CD1c-positive myeloid dendritic cell (primary cell): ENCODE data around the gene LHB.
A peak's percentile ranks its signal among the peaks of the same experiment; 100 is the strongest.
"Not testable (repeated sequence)": the region's sequence is repeated elsewhere in the genome, so short reads cannot be mapped to it uniquely, and the experiment has no call there.

Experiments used
- DNase-seq: peaks from one replicate; pipeline ENCODE4 v3.0.0-alpha.2; 2016; ENCODE audit errors: extremely low spot score

The LHB gene

DNA sequence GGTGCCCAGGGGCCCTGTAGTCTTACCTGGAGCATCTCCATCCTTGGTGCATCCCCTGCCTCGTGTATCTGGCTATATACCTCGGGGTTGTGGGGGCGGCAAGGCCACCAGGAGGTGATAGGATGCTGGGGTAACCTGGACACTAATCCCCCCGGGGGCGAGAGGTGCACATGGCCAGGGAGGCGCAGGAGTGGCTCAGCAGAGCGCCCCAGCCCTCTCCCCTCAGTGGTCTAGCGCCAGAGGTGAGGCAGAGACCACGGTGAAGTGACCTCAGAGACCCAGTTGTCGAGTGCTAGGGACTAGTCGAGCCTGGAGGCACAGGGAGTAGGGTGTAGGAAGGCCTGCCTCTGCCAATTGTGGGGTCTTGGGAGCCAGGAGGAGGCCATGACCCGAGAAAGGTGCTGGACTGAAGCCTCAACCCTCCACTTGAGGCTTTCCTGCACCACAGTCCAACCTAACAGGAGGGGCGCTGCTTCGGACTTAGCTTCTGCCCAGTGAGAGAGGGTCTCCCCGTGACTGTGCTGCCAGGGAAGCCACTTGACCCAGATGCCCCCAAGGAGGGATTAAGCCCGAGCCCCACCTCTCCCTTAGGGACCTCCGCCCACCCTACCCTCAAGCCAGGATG is at the start of gene LHB:
Gene LHB (minus strand): TSS at position 51 of the 625 bp plus-strand sequence. CDS start 10 bp downstream, at position 41.
- DNase-seq: no peak

DNA sequence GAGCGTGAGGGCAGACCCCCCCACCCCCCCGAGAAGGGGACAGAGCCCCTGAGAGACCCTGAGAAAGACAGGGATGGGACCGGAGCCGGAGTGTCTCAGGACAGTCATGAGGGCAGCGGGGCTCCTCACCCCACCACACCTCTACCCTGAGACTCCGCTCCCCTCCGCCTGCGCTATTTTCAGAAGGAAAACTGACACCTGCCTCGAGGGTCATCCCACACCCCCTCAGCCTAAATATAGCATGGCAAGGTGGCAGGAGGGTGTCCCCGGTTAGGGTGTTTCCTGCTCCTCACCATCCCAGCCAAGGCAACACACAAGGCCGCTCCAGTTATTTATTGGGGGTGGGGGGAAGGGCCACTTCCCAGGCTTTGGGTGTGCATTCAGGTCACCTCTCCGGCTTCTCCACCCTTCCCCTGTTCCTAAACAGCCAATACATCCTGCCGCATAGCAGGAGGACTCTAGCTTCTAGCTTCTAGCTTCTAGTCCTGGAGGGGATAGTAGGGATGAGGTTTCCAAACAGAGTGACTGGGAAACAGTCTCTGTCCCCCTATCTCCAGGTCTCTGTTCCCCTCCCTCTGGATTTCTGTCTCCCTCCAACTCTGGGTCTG is 49.1 kb upstream of the LHB start:
- no peak for DNase-seq

DNA sequence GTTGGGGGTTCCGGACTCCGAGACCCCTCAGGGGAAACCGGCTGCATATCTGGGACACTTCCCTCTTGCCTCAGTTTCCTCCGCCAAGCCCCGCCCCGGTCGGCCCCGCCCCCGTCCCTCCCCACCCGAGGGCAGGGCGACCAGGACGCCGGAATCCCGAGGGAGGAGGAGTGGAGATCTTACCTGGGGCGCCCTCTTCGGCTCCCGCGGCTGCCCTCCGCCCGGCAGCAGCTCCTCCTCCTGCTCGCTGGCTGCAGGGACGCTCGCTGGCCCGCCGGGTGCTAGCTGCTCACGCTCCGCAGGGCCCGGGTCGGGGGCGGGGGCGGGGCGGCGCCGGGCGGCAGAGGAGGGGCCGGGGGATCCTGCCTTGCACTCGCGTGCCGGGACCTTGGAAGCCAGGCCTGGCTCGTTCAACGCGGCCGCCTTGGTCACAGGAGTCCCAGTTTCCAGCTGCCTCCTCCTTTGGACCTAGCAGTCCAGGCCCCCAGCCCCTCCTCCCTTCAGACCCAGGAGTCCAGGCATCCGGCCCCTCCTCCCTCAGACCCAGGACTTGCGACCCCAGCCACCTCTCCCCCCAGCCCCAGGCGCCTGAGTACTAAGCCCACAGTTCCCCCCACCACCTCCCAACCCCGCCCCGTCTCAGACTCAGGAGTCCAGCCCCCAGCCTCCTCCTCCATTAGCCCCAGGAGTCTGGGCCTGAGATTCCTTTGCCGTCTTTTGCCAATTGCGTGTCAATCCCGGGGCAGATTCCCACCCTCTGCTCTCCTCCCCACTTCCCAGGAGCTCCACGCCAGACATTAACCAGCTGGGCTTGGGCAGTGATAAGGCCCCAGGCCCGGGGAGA is 48.1 kb upstream of the LHB start, which contains the start of gene NTF4:
Gene NTF4 (minus strand): TSS at position 51 of the 844 bp plus-strand sequence. CDS start 2,821 bp downstream, outside the sequence.
- no peak for DNase-seq

DNA sequence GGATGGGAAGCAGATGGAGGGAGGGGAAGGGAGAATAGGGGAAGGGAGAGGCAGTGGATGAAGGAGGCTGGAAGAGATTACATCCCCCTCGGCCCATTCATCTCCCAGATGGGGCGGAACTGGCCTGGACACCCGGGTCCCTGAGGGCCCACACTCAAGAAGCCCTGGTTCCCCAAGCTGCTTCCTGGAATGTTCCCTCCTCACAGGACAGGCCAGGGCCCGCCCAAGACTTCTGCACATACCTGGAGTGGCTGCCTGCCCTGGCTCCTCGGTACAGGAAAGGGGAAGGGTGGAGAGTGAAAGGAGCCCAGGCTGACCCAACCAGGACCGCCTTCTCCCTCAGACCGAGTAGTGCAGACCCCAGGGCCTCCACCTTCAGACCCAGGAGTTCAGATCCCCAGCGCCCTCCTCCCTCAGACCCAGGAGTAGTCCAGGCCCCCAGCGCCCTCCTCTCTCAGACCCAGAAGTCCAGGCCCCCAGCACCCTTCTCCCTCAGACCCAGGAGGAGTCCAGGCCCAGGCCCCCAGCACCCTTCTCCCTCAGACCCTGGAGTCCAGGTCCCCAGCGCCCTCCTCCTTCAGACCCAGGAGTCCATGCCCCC is 47.2 kb upstream of the LHB start:
- no peak for DNase-seq

DNA sequence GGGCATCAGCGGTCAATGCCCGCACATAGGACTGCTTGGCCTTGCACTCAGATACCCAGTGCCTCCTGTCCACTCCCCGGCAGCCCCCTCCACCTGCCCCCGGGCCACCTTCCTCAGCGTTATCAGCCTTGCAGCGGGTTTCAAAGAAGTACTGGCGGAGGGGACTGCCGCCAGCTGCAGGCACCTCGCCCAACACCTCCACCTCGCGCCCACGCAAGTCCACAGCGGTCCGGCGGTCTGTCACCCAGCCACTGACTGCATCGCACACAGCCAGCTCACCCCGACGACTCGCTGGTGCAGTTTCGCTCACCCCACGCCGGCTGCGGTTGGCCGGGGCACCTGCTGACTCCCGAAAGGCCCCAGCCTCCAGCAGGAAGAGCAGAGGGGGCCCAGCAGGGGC is 44.6 kb upstream of the LHB start:
- DNase-seq: no peak

DNA sequence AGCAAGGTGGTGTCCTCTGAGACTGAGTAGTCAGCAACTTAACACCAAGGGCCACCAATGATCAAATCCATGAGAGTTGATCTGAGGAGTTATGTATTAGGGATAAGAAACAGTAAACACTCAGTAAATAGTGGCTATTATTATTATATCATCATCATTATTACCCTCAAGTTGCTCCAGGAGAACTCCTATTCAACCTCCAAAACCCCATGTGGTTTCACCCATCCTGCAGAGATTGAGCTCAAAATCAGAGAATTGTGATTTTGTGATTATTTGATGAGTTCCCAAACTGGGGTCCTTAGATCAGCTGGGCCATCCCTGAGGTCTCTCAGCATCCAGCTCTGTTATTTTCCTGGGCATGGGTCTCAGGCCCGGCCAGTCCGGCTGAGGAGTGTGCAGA is 44.1 kb upstream of the LHB start:
- no peak for DNase-seq

DNA sequence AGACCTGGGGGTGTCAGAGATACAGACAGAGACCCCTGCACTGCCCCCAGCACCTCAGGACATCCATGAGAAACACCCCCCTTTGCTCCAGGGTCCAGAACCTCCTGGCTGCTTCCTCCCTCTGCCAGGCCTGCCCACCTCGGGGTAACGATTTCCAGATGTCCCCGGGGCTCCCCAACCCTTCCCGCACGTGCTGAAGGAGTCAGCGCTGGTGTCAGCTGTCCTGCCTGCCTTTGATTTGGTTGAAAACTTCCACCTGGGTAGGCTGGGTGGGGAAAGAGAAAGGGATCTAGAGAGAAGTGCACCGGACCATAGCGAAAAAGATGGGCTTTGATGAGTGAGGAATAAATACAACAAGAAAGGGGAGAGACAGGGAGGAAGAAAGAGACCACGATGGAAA is 42.2 kb upstream of the LHB start:
- DNase-seq: no peak

DNA sequence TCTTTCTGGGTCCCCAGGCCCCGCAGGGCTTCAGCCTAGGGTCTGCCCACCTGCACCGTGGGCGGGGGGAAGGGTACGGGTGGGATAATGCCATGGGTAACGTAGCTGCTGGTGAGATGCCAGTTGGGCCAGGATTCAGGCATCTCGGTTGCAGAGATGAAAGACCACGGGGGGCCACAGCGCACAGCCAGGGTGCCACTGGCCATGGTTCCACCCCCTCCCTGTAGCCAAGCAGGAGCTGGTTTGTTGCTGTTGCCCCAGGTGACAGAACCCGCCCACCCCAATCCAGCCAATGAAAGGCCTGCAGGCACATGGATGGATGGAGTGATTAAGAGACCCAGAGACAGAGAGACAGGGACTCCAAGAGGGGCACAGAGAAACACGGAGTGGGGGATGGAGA is 41.7 kb upstream of the LHB start:
- DNase-seq: no peak

DNA sequence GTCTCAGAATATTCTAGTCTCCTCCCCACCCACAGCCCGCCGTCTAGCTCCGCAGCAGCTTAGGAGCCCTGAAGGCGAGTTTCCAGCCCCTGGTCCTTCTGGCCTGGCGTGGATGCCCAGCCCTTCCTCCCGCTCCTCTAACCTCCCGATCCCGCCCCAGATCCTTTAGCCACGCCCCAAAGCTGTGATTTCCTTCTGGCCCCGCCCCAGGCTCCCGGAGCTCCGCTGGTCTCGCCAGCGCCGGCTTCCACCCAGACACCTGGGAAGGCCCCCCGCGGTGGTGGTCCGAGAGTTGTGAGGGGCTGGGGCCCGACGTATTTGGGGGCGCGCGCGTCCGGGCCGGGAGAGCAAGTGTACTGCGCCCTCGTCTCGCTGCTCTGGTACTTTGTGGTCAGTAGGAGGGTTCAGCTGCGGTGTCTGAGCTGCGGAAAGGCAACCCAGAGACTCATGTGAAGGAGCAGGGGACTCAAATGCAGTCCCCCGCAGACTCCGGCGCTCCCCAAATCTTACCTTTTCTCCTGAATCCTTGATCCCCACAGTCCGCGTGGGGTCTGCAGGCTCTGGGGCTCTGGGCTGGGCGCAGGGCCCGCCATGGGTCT is 40.8 kb upstream of the LHB start, which contains the start of gene CGB7:
Gene CGB7 (minus strand): TSS at position 114 of the 599 bp plus-strand sequence. CDS start 2,374 bp downstream, outside the sequence.
- peak; percentile 46 for DNase-seq

DNA sequence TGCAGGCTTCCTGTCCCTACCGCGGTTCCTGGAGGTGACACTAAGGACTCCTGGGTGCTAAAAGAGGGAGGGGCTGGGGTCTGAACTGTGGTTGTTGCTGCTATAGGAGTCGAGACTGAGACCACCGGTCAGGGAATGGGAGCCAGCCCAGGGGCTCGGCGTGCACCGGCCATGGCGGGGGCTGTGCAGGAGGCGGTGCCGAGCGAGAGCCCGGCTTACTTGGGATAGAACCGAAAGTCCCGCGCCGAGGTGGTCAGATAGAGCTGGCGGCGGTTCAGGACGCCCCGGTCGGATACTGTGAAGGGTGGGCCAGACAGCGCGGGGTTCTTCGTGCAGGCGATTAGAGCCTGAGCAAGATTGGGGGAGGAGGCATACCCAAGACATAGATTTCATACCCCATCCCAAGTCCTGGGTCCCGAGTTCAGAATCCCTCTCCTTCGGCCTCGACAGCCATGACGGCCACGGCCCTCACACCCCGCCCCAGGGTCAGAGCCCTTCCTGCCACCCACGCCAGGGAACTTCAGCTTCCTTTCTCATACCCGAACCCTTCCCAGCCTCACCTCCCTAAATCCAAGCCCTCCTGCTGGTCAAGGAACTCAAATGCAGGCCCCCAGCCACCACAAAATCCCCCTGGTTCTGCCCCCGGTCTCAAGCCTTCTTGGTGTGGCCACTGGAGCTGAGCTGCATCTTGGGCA is 40.2 kb upstream of the LHB start:
- not testable (repeated sequence) for DNase-seq

DNA sequence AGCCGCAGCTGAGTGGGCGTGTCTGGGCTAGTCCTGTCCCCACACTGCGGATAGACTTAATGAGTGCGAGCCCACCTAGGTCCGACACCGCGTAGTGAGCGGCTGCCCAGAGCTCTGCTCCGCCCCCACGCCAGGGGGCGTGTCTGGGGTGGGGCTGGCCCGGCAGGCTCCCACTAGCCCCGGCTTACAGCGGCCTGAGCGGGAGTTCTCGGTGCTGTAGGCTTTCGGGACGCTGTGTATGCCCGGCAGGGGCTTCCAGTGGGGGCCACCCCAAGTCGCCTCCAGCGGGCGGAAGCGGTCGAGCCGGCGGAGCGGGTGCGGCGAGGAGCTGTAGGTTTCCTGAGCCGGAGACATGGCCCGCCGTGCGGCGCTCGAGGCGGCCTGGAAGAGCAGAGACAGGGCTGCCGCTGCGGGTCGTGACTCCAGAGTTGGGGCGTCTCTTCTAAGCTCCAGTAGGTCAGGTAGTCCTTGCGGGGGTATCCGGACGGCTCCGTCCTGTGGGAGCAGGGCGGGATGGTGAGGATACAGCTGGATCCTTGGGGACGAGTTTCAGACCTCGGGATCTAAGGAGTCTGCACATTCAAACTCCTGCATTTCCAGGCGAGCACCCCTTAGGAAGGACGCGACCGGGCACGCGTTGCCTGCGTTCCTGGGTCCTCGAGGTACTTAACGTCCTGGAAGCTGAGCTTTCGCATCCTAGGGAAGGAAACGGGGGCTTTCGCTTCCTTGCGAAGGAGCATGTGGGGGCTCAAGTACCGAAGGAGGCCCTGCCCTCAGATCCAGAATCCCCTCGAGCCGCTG is 39.4 kb upstream of the LHB start:
- DNase-seq: peak; percentile 52

DNA sequence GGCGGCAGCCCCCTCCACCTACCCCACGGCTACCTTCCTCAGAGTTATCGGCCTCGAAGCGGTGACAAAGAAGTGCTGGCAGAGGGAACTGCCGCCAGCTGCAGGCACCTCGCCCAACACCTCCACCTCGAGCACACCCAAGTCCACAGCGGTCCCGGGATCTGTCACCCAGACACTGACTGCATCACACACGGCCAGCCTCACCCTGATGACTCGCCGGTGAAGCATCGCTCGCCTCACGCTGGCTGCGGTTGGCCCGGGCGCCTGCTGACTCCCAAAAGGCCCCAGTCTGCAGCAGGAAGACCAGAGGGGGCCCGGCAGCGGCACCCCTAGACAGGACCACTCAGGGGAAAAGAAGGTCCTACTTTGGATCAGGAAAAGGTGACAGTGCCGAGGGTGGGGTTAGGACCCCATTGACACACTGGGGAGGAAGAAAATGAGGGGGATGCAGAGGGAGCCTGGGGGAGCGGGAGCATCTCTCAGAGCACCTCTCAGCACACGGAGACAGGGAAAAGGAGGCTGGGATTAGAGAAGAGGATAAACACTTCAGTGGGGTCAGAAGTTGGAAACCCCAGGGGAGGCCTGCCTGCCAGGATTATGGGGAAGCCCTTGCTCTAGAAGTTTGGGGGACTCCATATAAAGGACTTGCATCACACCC is 33.6 kb upstream of the LHB start:
- not testable (repeated sequence) for DNase-seq

DNA sequence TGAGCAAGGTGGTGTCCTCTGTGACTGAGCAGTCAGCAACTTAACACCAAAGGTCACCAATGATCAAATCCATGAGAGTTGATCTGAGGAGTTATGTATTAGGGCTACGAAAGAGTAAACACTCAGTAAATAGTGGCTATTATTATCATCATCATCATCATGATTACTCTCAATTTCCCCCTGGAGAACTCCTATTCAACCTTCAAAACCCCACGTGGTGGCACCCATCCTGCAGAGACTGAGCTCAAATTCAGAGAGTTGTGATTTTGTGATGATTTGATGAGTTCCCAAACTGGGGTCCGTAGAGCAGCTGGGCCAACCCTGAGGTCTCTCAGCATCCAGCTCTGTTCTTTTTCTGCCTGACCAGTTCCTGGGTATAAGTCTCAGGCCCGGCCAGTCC is 32.9 kb upstream of the LHB start:
- not testable (repeated sequence) for DNase-seq

DNA sequence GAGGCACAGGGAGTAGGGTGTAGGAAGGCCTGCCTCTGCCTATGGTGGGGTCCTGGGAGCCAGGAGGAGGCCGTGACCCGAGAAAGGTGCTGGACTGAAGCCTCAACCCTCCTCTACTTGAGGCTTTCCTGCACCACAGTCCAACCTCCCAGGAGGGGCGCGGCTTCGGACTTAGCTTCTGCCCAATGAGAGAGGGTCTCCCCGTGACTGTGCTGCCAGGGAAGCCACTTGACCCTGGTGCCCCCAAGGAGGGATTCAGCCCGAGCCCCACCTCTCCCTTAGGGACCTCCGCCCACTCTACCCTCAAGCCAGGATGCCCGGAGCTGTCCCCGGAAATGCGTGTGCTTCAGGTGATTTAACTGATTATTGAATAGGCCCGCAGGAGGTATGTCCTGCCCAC is 32.1 kb upstream of the LHB start, which contains the start of gene CGB8:
Gene CGB8 (minus strand): TSS at position 101 of the 400 bp plus-strand sequence. CDS start 372 bp downstream, outside the sequence.
- not testable (repeated sequence) for DNase-seq

DNA sequence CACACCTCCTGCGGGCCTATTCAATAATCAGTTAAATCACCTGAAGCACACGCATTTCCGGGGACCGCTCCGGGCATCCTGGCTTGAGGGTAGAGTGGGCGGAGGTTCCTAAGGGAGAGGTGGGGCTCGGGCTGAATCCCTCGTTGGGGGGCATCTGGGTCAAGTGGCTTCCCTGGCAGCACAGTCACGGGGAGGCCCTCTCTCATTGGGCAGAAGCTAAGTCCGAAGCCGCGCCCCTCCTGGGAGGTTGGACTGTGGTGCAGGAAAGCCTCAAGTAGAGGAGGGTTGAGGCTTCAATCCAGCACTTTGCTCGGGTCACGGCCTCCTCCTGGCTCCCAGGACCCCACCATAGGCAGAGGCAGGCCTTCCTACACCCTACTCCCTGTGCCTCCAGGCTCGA is 26.7 kb upstream of the LHB start, which contains the start of gene CGB5:
Gene CGB5 (plus strand): TSS at position 301 of the 400 bp plus-strand sequence. CDS start 362 bp downstream, outside the sequence.
- DNase-seq: not testable (repeated sequence)

DNA sequence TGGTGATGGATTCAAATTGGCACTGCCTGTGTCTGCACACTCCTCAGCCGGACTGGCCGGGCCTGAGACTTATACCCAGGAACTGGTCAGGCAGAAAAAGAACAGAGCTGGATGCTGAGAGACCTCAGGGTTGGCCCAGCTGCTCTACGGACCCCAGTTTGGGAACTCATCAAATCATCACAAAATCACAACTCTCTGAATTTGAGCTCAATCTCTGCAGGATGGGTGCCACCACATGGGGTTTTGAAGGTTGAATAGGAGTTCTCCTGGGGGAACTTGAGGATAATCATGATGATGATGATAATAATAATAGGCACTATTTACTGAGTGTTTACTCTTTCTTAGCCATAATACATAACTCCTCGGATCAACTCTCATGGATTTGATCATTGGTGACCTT is 25.8 kb upstream of the LHB start:
- DNase-seq: not testable (repeated sequence)

DNA sequence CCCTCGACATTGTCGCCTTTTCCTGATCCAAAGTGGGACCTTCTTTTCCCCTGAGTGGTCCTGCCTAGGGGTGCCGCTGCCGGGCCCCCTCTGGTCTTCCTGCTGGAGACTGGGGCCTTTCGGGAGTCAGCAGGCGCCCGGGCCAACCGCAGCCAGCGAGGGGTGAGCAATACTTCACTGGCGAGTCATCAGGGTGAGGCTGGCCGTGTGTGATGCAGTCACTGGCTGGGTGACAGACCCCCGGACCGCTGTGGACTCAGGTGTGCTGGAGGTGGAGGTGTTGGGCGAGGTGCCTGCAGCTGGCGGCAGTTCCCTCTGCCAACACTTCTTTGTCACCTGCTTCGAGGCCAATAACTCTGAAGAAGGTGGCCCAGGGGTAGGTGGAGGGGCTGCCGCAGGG is 25.3 kb upstream of the LHB start:
- DNase-seq: no peak

DNA sequence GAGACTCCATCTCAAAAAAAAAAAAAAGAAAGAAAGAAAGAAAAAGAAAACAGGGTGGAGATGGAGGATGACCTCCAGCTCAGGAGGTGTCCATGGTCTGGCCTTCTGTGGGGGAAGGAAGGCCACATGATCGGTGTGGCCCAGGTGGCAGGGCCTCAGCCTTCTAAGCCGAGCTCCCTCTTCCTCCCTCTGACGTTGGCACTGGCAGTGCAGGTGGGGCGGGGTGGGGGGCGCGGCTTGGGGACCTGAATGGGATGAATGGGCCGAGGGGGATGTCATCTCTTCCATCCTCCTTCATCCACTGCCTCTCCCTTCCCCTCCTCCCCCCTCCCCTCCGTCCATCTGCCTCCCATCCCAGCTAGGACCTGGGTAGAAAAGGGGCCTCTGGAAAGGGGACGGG is 22.8 kb upstream of the LHB start:
- DNase-seq: not testable (repeated sequence)

DNA sequence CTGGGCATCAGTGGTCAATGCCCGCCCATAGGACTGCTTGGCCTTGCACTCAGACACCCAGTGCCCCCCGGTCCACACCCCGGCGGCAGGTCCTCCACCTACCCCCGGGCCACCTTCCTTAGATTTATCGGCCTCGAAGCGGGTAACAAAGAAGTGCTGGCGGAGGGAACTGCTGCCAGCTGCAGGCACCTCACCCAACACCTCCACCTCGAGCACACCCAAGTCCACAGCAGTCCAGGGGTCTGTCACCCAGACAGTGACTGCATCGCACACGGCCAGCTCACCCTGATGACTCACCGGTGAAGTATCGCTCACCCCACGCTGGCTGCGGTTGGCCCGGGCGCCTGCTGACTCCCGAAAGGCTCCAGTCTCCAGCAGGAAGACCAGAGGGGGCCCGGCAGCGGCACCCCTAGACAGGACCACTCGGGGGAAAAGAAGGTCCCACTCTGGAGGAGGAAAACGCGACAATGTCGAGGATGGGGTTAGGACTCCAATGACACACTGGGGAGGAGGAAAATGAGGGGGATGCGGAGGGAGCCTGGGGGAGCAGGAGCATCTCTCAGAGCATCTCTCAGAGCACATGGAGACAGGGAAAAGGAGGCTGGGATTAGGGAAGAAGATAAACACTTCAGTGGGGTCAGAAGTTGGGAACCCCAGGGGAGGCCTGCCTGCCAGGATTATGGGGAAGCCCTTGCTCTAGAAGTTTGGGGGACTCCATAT is 21.8 kb upstream of the LHB start:
- not testable (repeated sequence) for DNase-seq
